Body of pancreas (tissue), 4 donors: ENCODE measurements around the gene PCA3. TPM values are rescaled to one million over a fixed set of nuclear protein-coding genes. Genes with fewer than 3 reads are reported as not detected.

Experiments
- ATAC-seq: fragments of 150-250 bp; one replicate; pipeline ENCODE4 v1.9.1; 2016
- DNase-seq, 4 donors: peaks; one replicate each; pipeline ENCODE4 v3.0.0-alpha.2; 2019
- H3K27ac ChIP-seq, 4 donors: fragments of 200-600 bp; sonication (generic); 1 replicate in 3 of 4; 2 replicates in 1 of 4; pipeline versions ENCODE4 v1.5.1 to v1.6.1; 2016 to 2019; ENCODE audit warnings: mild to moderate bottlenecking in 1 of 4, mixed read lengths in 1 of 4, moderate library complexity in 1 of 4
- H3K27me3 ChIP-seq, 2 donors: fragments of 200-600 bp; sonication (generic); one replicate each; pipeline ENCODE4 v1.6.0; 2016; ENCODE audit warnings: mild to moderate bottlenecking in 1 of 2
- H3K36me3 ChIP-seq, 2 donors: fragments of 200-600 bp; sonication (generic); replicated peaks in 1 of 2; 2 replicates each; pipeline ENCODE4 v1.5.1; 2016; ENCODE audit warnings: low read depth in 2 of 2; ENCODE audit not compliant: insufficient read depth in 1 of 2
- H3K4me1 ChIP-seq: fragments of 200-600 bp; sonication (generic); one replicate; pipeline ENCODE4 v1.6.0; 2016
- H3K4me3 ChIP-seq, 2 donors: fragments of 200-600 bp; sonication (generic); 1 replicate in 1 of 2; 2 replicates in 1 of 2; pipeline ENCODE4 v1.5.1; 2016 to 2019
- H3K9me3 ChIP-seq, 3 donors: fragments of 200-600 bp; sonication (generic); 1 replicate in 2 of 3; 2 replicates in 1 of 3; pipeline ENCODE4 v1.5.1; 2016
- CTCF ChIP-seq, 7 experiments: fragments of 450-650 bp in 4 of 7; fragments of 200-600 bp in 3 of 7; sonication (generic) in 3 of 7; IDR thresholded peaks; one replicate each; pipeline ENCODE4 v1.5.1; 2016 to 2019; ENCODE audit warnings: antibody characterized with exemption in 7 of 7
- POLR2A ChIP-seq, 3 donors: fragments of 450-650 bp; IDR thresholded peaks; one replicate each; pipeline ENCODE4 v1.6.1; 2016; ENCODE audit warnings: antibody characterized with exemption in 3 of 3, mild to moderate bottlenecking in 2 of 3
- WGBS, 2 donors: methylation state at CpG; one replicate each; pipeline ENCODE4 v1.1.5; 2017; 5-methylcytosine and 5-hydroxymethylcytosine counted together
- intact Hi-C: fragments of 100-400 bp; cut with DNase I; formaldehyde crosslinking; loops from one replicate; pipeline ENCODE4 v1.15.1; 2023
- total RNA-seq, 2 donors: library from RNA; depleted of rRNA; stranded (reverse); fragments of >200 nt; gene quantifications; one replicate each; pipeline ENCODE4 v1.1.0, GENCODE V29; 2016

Gene PCA3
- not detected for total RNA-seq

GRCh38 chr9:76764138-76764537 lies at the start of gene PCA3:
TSS of gene PCA3 (plus strand) at chr9:76764438.
- Histone ChIP-seq H3K27ac (no peak within 1 kb of the TSS), H3K27me3 (no peaks in the 10 kb centered on the region), H3K4me1 (no peaks in the 10 kb centered on the region), H3K36me3 (no peaks in the 10 kb centered on the region), H3K4me3 (no peak within 1 kb of the TSS), H3K9me3 (no peaks in the 10 kb centered on the region)
- TF ChIP-seq POLR2A (IDR thresholded peaks at IDR 0.05) (no peak), CTCF (IDR thresholded peaks at IDR 0.05) (no peak)
- ATAC-seq (no peak), DNase-seq (no peak)
- WGBS, 2 donors, result 90 to 91% methylated on average over 4 of the region's 4 CpGs
- intact Hi-C loops, result no loop called here

- no peaks in the 10 kb centered on the region for H3K36me3 ChIP-seq
- 63 to 64% methylated on average over 7 of the region's 7 CpGs for WGBS, 2 donors
- H3K4me1 ChIP-seq, result no peaks in the 10 kb centered on the region
- no peak for ATAC-seq
- DNase-seq, result no peak
- no peak overlapping the region for H3K27ac ChIP-seq
- intact Hi-C loops, result no loop called here
- H3K4me3 ChIP-seq, result no peak overlapping the region
- H3K9me3 ChIP-seq, result no peaks in the 10 kb centered on the region
- no peaks in the 10 kb centered on the region for H3K27me3 ChIP-seq
- TF ChIP-seq CTCF (IDR thresholded peaks at IDR 0.05) (no peak), POLR2A (IDR thresholded peaks at IDR 0.05) (no peak)
Measured at GRCh38 chr9:76716085-76716672, 48.1 kb upstream of the PCA3 start.

DNA sequence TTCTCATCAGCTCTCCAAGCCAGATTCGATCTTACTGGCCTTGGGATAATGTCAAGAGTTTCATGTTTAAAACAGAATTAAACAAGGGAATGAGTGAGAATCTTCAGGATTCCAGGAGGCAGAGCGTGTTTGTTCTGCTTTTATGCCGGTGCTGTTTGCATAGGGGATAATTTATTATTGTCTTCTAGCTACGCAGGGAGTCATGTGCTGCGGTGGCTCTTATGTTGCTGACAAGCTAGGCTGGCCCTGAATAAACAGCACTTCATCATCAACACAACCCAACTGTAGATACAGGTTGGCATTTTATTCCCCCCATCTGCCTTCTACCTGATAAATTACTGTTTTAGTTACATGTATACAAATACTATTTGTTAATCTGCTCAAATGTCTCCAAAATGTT lies 47.1 kb upstream of the PCA3 start:
- TF ChIP-seq CTCF (IDR thresholded peaks at IDR 0.05) (no peak), POLR2A (IDR thresholded peaks at IDR 0.05) (no peak)
- 28 to 30% methylated on average over 5 of the region's 5 CpGs for WGBS, 2 donors
- no peak overlapping the region for H3K4me3 ChIP-seq
- no peaks in the 10 kb centered on the region for H3K4me1 ChIP-seq
- no peak for DNase-seq
- no peak for ATAC-seq
- H3K27ac ChIP-seq, result no peak overlapping the region
- no peaks in the 10 kb centered on the region for H3K9me3 ChIP-seq
- no peaks in the 10 kb centered on the region for H3K36me3 ChIP-seq
- intact Hi-C loops, result no loop called here
- H3K27me3 ChIP-seq, result no peaks in the 10 kb centered on the region

DNA sequence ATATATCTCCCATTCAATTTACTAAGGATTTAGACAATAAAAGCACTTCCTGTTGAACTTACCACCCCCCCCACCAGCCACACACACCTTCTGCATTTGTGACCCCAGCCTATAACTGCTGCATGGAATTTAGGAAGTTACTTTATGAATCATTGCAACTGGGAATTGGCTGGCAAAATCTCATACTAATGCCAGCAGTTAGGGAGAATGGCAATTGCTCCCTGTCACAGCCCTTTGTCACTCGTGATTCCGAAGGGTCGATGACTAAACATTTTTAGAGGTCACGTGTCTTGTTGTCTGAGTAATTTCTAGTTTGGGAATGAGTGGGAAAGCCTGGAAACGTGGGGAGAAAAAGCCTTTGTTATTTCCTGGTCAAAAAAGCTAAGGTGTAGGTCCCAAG lies 46.6 kb upstream of the PCA3 start:
- no peak for ATAC-seq
- no peak for DNase-seq

More for the DNA sequence above, 46.6 kb upstream of the PCA3 start:
- H3K27me3 ChIP-seq, result no peaks in the 10 kb centered on the region
- no peak overlapping the region for H3K27ac ChIP-seq
- H3K36me3 ChIP-seq, result no peaks in the 10 kb centered on the region
- intact Hi-C loops, result no loop called here
- H3K9me3 ChIP-seq, result no peaks in the 10 kb centered on the region
- no peak overlapping the region for H3K4me3 ChIP-seq
- WGBS, 2 donors, result 14 to 21% methylated on average over 5 of the region's 5 CpGs
- H3K4me1 ChIP-seq, result no peaks in the 10 kb centered on the region
- TF ChIP-seq CTCF (IDR thresholded peaks at IDR 0.05) (no peak), POLR2A (IDR thresholded peaks at IDR 0.05) (no peak)
